Neural cell (in vitro differentiated cells): Measurements from ENCODE around the gene GPLD1.

Source experiments
- EZH2 ChIP-seq: fragments of 200-600, 300-800 bp; shearing (Covaris generic), sonication (generic); IDR thresholded peaks from 2 replicates; pipeline ENCODE4 v1.6.1; 2014; ENCODE audit warnings: antibody characterized with exemption, low read length, borderline replicate concordance, mild to moderate bottlenecking; ENCODE audit not compliant: insufficient read depth, poor library complexity, severe bottlenecking
- POLR2AphosphoS5 ChIP-seq: IDR thresholded peaks from 2 replicates; pipeline ENCODE4 v1.6.1; 2012

DNA sequence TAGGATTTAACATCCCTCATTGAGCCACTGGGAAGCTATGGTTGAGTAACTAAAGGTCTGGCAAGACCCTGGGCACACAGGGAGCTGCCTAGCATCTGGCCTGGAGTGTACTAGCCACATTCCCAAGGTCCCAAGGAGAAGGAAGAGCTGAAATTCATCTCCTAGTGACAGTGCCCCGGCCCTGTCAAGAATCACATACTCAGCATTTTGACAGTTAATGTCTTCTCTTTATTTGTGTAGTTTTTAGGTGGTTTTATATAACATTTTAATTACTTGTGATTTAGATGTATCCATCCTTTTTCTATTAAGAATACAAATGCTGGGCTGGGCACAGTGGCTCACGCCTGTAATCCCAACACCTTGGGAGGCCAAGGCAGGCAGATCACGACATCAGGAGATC is 45.8 kb upstream of the GPLD1 start:
- TF ChIP-seq POLR2AphosphoS5: no peak
- TF ChIP-seq EZH2: no peak
